ENCODE measurements around the gene C1QTNF8. TPM values are rescaled to one million over a fixed set of nuclear protein-coding genes. Genes with fewer than 3 reads are reported as not detected.

Gene C1QTNF8
- total RNA-seq, 4 donors from 2014 or later = not detected

DNA sequence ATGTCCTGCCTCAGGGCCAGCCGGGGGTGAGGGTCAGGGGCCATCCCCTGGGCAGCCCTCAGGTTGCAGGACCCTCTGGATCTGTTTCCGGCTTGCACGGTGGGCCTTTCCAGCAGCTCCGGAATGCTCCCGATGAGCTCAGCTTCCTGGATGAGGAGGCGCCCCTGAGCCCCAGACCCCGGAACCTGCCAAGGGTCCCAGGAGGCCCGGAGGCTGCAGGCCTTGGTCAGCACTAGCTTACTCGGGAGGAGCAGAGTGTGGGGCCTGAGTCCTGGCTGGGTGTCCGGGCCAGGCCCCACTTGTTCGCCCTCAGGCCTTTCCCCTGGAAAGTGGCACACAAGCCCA, 7.6 kb upstream of the C1QTNF8 start:
- Histone ChIP-seq H3K36me3 (no peaks in the 10 kb centered on the region), H3K27ac (no peak overlapping the region), H3K27me3 (peaks cover 84% of the 10 kb centered on the region), H3K4me3 (no peak overlapping the region), H3K9me3 (no peaks in the 10 kb centered on the region), H3K4me1 (peaks cover 0 to 20% (median 8%) of the 10 kb centered on the region in 4 donors)
- TF ChIP-seq, protein P1, sequence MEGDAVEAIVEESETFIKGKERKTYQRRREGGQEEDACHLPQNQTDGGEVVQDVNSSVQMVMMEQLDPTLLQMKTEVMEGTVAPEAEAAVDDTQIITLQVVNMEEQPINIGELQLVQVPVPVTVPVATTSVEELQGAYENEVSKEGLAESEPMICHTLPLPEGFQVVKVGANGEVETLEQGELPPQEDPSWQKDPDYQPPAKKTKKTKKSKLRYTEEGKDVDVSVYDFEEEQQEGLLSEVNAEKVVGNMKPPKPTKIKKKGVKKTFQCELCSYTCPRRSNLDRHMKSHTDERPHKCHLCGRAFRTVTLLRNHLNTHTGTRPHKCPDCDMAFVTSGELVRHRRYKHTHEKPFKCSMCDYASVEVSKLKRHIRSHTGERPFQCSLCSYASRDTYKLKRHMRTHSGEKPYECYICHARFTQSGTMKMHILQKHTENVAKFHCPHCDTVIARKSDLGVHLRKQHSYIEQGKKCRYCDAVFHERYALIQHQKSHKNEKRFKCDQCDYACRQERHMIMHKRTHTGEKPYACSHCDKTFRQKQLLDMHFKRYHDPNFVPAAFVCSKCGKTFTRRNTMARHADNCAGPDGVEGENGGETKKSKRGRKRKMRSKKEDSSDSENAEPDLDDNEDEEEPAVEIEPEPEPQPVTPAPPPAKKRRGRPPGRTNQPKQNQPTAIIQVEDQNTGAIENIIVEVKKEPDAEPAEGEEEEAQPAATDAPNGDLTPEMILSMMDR (IDR thresholded peaks at IDR 0.05) = no peak
- TF ChIP-seq EP300 (IDR thresholded peaks at IDR 0.05; ENCODE audit: low read depth) (no peak), POLR2AphosphoS5 (IDR thresholded peaks at IDR 0.05) (no peak), POLR2A (IDR thresholded peaks at IDR 0.05) (no peak)
- 28% methylated on average over 8 of the region's 11 CpGs; no CpG with 5 or more reads in 1 of the 2 donors for WGBS, 2 donors (ENCODE audit: low coverage in 1 of 2)
- intact Hi-C loops (cut with DNase I; ENCODE audit: low total_unique reads) (no loop called here), in situ Hi-C loops (cut with MboI; ENCODE audit: low pct_ligation_motif_present in 1 of 4, low pct_unique_long_range_greater_than_20kb in 1 of 4, low sequenced_read_pairs in 3 of 4) (no loop called here)
- DNase-seq = no peak

DNA sequence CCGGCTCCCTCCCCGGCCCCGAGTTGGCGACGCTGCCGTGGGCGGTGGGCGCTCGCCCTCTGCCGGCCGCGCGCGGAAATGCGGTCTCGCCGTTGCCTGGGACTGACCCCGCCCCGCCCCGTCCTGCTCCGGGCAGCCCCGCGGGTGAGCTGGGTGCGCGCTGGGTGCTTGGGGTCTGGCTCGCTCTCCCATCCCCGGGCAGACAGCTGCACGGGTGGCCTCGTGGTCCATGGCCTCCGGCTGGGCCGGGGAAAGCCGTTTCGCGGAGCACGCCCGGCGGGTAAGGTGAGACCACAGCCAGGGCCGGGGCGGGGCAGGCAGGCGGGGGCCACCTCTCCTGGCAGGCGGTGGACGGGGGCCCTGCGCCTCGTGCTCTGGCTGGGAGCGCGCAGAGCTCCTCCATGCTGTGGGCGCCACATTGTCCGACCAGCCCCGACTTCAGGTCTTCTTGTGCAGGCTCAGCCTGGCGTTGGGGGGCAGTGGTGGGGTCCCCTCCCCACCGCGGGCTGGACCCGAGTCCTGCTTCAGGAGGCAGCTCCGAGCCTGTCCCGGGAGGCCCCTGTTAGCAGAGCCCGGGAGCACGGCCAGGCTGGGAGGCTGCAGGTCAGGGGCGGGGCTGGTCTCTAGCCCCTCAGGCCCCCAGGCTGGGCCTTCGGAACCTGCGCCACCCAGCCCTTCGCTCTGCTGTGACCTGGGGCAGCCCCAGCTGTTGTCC, 7.0 kb upstream of the C1QTNF8 start:
- no peak overlapping the region for H3K27ac ChIP-seq
- no peaks in the 10 kb centered on the region for H3K36me3 ChIP-seq
- H3K4me1 ChIP-seq = peaks cover 0 to 20% (median 8%) of the 10 kb centered on the region in 4 donors
- intact Hi-C loops (cut with DNase I; ENCODE audit: low total_unique reads) = no loop called here
- no peaks in the 10 kb centered on the region for H3K9me3 ChIP-seq
- H3K4me3 ChIP-seq = peak overlapping the region in 1 of 4 donors; percentile 28
- in situ Hi-C loops (cut with MboI; ENCODE audit: low pct_ligation_motif_present in 1 of 4, low pct_unique_long_range_greater_than_20kb in 1 of 4, low sequenced_read_pairs in 3 of 4) = no loop called here
- TF ChIP-seq, protein P1 (IDR thresholded peaks at IDR 0.05) = peak; percentile 54 to 83 (median 73)
- no peak for TF ChIP-seq EP300 (IDR thresholded peaks at IDR 0.05; ENCODE audit: low read depth)
- TF ChIP-seq POLR2AphosphoS5 (IDR thresholded peaks at IDR 0.05) = no peak
- DNase-seq = peak; percentile 69
- H3K27me3 ChIP-seq = peaks cover 84% of the 10 kb centered on the region
- no CpG with 5 or more reads among the region's 61 CpGs for WGBS, 2 donors (ENCODE audit: low coverage in 1 of 2)

DNA sequence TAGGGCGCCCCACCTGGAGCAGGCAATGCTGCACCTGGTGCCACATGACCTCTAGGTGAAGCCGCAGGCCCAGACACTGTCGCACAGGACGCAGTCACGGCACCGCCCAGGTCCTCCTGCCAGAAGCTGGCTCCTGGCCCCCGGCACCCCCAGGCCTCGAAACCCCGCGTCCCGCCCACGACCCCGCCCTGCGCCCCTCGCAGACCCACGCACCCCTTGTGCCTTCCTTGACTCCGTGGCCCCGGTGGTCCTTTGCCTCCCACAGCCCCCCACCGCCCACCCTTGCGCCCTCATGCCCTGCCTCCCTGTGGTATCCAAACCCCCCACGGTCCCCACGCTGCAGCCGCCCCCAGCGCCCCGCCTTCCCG, 6.3 kb upstream of the C1QTNF8 start:
- Histone ChIP-seq H3K4me3 (no peak overlapping the region), H3K27me3 (peaks cover 84% of the 10 kb centered on the region), H3K4me1 (peaks cover 0 to 20% (median 8%) of the 10 kb centered on the region in 4 donors), H3K36me3 (no peaks in the 10 kb centered on the region), H3K9me3 (no peaks in the 10 kb centered on the region), H3K27ac (no peak overlapping the region)
- WGBS, 2 donors (ENCODE audit: low coverage in 1 of 2) = 62% methylated on average over 12 of the region's 26 CpGs; no CpG with 5 or more reads in 1 of the 2 donors
- intact Hi-C loops (cut with DNase I; ENCODE audit: low total_unique reads) = no loop called here
- TF ChIP-seq POLR2A (IDR thresholded peaks at IDR 0.05) (no peak), EP300 (IDR thresholded peaks at IDR 0.05; ENCODE audit: low read depth) (no peak)
- TF ChIP-seq, protein P1 (IDR thresholded peaks at IDR 0.05) = no peak
- in situ Hi-C loops (cut with MboI; ENCODE audit: low pct_ligation_motif_present in 1 of 4, low pct_unique_long_range_greater_than_20kb in 1 of 4, low sequenced_read_pairs in 3 of 4) = no loop called here
- DNase-seq = no peak

DNA sequence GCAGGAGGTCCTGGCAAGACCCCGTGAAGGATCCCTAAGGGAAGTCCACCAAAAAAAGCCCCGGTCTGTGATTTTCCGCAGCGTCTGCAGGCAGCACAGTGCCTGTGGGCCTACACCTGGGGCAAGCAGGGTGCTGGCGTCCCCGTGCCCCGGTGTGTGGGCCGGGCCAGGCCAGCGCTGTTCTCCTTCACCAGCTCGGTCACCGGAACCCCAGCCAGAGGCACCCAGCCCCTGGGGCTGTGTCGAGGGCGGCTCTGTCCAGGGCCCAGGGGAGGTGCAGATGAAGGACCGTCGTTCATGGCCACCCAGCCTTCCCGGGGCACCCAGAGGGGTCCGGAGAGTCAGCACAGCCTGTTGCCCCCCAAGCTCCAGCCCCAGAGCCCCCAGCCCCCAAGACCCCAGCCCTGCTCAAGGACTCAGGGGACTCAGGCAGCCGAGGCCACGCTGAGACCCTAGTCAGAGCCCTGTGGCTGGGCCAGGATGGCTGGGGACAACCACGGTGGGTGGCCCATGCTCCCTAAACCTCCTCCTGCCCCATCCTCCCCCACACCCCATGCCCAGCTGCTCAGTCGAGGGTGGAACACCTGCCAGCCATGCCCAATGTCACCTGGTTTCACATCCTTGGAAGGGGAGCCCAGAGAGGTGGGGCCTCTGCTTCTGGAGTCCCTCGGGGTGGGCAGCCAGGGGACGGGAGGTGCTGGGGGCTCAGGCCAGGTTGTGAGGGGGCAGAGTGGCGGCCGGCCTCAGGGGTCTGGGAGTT, 5.7 kb upstream of the C1QTNF8 start:
- WGBS, 2 donors (ENCODE audit: low coverage in 1 of 2) = 59% methylated on average over 15 of the region's 25 CpGs; no CpG with 5 or more reads in 1 of the 2 donors
- intact Hi-C loops (cut with DNase I; ENCODE audit: low total_unique reads) = no loop called here
- H3K27me3 ChIP-seq = peaks cover 84% of the 10 kb centered on the region

More for the DNA sequence above, 5.7 kb upstream of the C1QTNF8 start:
- Histone ChIP-seq H3K27ac (no peak overlapping the region), H3K4me3 (no peak overlapping the region), H3K4me1 (peaks cover 0 to 20% (median 8%) of the 10 kb centered on the region in 4 donors), H3K9me3 (no peaks in the 10 kb centered on the region), H3K36me3 (no peaks in the 10 kb centered on the region)
- in situ Hi-C loops (cut with MboI; ENCODE audit: low pct_ligation_motif_present in 1 of 4, low pct_unique_long_range_greater_than_20kb in 1 of 4, low sequenced_read_pairs in 3 of 4) = no loop called here
- no peak for DNase-seq
- TF ChIP-seq EP300 (IDR thresholded peaks at IDR 0.05; ENCODE audit: low read depth) (no peak), POLR2AphosphoS5 (IDR thresholded peaks at IDR 0.05) (no peak), POLR2A (IDR thresholded peaks at IDR 0.05) (no peak)
- TF ChIP-seq, protein P1 (IDR thresholded peaks at IDR 0.05) = no peak
